Fibroblast of skin of back (primary cell): ENCODE results near the gene IDS.
"Not testable (repeated sequence)": the region's sequence is repeated elsewhere in the genome, so short reads cannot be mapped to it uniquely, and the experiment has no call there.

Experiments
- DNase-seq: peaks from one replicate; pipeline ENCODE4 v3.0.0-alpha.2; 2013

The IDS gene

DNA sequence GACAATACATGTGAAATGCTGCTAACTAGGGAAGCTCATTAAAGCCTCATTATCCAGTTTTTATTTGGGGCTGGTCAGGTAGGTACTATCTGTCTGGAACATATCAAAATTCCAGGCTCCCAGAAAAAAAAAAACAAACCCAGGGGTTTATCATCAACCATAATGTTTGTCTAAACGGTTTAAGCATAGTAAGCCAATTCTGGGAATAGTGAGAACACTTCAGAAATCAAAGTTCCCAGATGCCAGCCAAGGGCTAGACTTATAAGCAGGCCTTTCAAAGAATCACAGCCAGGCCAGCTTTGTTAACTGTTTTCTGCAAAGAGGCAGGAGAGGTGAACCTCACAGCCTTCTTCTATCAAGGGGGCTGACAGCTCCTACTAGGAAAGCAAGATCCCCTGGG lies 8.1 kb downstream of the IDS start:
- no peak for DNase-seq

DNA sequence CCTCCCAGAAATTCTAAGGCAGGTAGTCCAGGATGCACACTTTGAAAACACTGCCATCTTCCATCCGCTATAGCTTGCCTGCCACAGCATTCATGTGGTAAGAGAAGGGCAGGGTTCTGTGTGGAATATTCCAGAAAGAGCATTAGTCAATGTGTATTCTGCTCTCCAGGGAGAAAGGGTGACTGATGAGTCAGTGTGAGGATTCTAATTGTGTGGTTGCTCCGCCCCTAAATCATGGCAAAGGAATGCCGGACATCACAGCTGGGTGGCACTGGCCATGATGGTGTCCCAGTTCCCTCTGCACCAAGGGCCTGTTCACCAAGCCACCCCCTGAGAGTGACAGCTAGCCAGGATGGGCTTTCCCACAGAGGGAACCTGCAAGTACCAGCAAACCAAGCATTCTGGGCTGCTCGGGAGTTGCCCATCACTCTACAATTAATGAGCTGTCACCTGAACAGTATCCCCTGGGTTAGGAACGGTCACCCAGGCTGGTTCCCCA lies 9.5 kb downstream of the IDS start:
- DNase-seq: peak; percentile 92

- no peak for DNase-seq
Measured at GRCh38 chrX:149494844-149495565, 10.1 kb downstream of the IDS start.

DNA sequence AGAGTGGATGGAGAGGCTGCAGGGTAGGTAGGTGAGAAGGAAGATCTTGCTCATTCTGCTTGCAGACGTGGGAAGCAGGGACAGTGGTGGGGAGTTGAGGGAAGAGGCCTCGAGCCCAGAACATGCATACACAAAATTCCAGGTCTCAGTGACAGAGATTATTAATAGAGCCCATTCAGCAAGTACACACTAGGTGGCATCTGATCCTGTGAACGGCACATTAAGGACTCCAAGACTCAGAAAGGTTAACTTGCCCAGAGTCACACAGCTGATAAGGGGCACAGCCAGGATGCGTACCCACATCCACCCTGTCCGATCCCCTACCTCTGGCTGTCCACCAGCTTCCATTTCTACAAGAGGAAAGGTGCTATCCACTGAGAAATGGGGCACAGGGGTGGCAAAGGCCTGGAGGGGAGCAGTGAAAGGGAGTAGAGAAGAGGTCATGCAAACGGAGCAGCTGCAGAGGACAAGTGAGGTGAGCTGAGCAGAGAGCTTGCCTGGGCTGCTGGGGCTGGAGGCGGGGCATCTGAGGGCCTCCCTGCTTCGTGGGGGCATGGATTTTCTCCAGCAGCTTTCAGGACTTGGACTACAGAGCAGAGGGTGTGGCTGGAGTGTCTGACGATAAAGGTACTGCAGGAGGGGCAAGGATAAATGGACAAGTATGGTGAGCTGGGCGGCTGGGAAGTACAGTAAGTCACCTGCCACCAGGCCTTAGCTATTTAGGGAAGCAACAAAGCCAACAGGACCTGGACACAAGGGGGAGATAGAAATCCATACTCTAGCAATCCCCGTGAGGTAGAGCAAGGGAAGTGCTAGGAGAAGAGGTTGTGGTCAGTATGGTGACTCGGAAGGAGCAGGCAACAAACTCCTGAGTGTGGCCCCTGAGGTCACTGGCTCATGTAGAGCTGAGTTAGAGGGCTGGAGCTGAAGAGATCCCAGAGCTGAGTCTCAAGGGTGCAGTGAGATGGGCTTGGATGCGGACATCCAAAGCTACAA lies 11.2 kb downstream of the IDS start:
- DNase-seq: no peak

- DNase-seq: no peak
Measured at GRCh38 chrX:149491812-149492211, 13.3 kb downstream of the IDS start.

DNA sequence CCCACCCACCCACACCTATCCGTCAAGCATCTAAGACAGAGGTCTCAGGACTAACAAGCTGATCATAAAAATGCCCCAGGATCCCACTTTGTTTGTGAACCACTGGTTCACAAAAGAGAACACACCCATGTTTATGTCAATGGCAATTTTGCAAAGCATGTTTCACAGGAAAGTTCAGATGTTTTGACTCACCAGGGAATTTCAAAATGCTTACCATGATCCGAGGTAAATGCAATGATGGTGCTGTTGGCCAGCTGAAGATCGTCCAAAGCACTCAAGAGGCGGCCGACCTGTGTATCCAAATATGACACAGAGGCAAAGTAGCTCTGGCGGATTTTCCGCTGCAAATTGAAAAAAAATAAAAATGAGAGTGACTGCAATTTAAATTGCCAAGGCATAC lies 15.0 kb downstream of the IDS start:
- no peak for DNase-seq

- DNase-seq: not testable (repeated sequence)
Measured at GRCh38 chrX:149488411-149489052, 16.6 kb downstream of the IDS start.

DNA sequence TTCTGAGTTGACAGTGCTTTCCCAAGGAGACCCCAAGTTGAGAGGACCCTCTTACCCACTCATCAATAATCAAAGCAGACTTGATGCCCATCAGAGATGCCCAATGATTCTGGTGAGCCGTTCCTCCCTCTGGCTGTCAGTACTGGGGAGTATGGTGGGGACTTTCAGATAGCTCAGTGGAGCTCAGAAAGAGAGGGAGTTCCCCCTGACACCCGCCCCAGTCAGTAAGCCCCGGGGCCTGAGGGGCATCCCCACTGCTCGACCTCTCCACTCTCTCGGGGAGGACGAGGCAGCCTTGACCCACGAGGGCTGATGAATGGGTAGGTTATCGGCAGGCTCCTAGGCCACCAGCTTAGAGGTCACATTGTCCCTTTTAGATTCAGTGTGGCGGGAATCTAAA lies 17.1 kb downstream of the IDS start:
- not testable (repeated sequence) for DNase-seq

DNA sequence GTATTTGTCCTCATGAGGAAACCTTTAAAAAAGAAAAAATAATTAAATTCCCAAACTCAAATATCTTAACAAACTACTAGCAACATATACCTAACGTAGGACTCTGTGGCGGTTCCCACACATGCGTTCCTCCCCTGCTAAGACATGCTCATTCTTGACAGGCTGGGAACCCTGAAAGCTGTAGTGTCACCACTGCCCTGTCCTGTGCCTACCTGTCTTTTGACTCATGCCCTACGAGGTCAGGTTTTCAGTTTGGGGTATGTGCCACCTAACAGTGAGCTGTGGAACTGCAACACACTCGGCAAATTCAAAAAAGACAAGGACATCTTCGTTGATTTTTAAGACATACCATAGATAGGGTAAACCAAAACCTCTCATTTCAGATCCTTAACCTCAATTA lies 17.8 kb downstream of the IDS start:
- DNase-seq: no peak

DNA sequence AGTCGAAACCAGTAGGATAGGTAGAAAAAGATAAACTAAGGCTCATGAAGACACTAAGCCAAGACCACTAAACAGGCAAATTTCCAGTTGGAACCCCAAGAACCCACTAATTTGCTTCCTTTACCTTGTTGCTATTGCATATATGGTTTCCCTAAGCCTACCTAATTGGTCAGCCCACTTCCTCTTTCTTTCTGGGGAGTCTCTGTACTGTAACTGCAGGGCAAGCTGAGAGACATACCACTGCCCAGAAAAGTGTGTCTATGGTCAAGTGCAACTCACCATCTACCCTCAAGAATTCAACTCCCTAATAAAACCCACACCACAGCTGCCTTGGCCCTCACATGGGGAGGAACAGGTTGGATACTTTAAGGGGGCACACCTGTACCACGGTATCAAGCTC lies 28.6 kb downstream of the IDS start:
- DNase-seq: no peak

DNA sequence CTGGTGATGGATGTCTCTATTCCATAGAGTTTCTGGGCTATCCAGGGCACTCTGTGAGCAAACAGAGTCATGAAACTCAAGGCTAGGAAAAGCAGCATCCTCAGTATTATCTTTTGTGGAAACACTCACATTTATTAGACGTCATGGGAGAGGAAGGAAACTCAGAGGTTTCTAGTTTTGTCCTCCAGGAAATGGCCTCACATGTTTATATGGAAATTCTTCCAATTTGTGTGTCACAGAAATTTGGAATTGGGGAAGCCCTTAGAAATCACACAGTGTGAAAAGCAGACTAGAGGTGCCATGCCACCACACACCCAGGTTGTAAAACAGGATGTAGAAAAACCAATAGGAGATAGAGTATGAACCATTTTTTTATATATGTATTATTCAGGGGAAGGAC lies 31.1 kb downstream of the IDS start:
- no peak for DNase-seq

GRCh38 chrX:149473092-149473491 lies 32.0 kb downstream of the IDS start:
- no peak for DNase-seq

GRCh38 chrX:149472625-149473024 lies 32.5 kb downstream of the IDS start:
- no peak for DNase-seq

DNA sequence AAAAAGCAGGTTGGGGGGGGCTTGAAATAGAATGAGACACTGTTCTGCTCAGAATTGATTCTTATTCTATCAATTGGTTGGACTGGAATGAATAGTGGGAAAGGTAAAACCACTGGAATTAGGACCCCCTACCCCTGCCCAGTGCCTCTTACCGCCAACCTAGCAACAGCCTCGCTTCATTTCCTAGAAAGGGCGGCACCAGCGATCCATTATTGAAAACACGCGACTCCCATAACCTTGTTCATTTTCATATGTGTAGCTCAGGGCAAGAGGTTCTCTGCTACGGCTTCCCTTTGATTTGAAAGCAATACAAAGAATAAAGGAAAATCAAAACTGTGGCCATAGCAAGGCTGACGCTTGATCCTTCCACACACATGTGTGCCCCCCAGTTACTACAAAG lies 33.7 kb downstream of the IDS start:
- no peak for DNase-seq

- DNase-seq: peak; percentile 65
Measured at GRCh38 chrX:149470955-149471354, 34.2 kb downstream of the IDS start.

GRCh38 chrX:149469406-149469805 lies 35.7 kb downstream of the IDS start:
- peak; percentile 23 for DNase-seq

DNA sequence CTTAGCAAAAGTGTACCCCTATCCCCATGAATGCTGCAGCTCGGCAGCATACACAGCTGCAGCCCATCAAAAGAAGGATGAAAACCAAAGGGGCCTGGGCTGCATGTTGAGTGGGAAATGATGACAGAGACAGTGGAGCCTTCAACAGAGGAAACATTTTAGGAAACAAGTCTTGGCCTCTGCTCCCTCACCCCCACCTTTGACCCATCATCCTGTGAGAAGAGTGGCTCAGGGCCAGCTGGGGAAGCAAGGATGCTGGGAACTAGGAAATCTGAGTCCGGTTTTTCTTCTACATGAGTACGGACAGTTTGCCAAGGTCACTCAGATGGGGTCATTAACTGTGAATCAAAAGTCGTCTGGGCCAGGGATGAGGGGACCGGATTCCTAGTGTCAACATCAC lies 37.2 kb downstream of the IDS start:
- no peak for DNase-seq

GRCh38 chrX:149467461-149467860 lies 37.6 kb downstream of the IDS start:
- DNase-seq: no peak

DNA sequence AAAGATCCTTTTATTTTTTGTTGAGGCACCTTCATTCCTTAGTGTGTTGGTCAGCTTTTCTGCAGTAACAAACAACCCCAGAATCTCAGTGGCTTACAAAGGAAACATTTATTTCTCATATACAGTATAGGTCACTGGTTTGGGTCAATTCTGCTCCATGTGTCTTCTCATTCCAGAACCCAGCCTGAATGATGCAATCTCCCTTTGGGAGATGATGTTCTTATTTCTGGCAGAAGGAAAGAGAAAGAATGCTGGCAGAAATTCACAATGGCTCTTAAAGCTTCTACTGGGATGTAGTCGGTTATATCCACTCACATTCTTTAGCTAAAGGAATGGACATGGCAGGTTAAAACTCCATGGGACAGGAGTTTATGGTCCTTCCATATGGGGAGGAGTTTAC lies 42.3 kb downstream of the IDS start:
- peak; percentile 57 for DNase-seq

DNA sequence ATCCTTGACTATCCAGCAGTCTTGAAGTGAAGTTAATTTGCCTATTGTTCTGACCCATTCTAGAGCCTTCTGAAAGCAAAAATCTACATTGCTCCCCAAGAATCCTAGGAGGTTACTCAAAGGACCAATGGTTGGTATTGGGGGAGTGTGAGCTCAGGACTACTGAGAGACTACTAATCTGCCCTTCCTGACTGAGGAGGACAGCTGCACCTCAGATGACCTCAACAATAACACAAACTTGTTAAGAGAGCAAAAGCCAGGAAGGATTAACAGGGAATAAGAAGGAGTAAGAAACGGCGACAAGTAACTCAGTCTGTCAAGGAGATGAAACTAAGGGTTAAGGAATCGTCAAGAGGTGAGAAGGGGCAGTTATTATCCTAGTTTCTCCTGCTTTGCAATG lies 43.4 kb downstream of the IDS start:
- no peak for DNase-seq

DNA sequence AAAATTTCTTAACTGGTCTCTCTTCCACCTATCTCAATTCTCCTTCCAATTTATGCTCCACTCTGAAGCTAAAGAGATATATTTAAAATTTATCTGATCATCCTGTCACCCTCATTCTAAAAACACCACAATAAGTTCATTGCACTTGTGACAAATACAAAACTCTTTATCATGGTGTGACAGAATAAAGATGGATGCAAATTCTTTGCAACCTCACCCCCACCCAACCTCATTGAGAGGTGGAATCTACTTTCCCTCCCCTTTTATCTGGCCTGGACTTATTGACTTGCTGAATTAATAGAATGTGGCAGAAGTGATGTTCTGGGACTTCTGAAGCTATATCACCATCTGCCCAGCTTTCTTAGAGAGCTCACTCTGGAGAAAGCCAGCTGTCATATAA lies 46.5 kb downstream of the IDS start:
- no peak for DNase-seq

GRCh38 chrX:149456476-149457245 lies 48.4 kb downstream of the IDS start:
- no peak for DNase-seq
